HepG2 (cell line): ENCODE results near the gene NKD2. TPM values are rescaled to one million over a fixed set of nuclear protein-coding genes. Genes with fewer than 3 reads are reported as not detected.

Experiments used
- ATAC-seq: fragments of 200-7000 bp; cut with Tn5 transposase; 3 replicates; pipeline ENCODE4 v1.9.1; 2020; ENCODE audit warnings: mild to moderate bottlenecking, moderate library complexity
- BruUV-seq: library from RNA; stranded (reverse); fragments of 400-500 nt; replicated peaks from 2 replicates; lab custom pipeline; 2021; lab: Mats Ljungman, UMichigan
- CTCF ChIA-PET: fragments of 300-600 bp; formaldehyde crosslinking; extraction: SDS; loops from one replicate; lab custom pipeline; 2021; ENCODE audit warnings: low total read pairs, inconsistent platforms, low intra/inter-chr PET ratio; lab: Yijun Ruan, JAX
- POLR2A ChIA-PET: fragments of 350-600 bp; sonication (Branson Sonifier 250); formaldehyde crosslinking; loops from one replicate; lab custom pipeline; 2020; ENCODE audit warnings: antibody characterized with exemption, inconsistent platforms; lab: Yijun Ruan, JAX
- DNase-seq: peaks from one replicate; pipeline ENCODE4 v3.0.0-alpha.2; 2015; ENCODE audit warnings: low spot score
- FAIRE-seq: peaks from 3 replicates; lab custom pipeline; 2011; peaks lifted over from hg19 to GRCh38; lab: Jason Lieb, UNC
- H2AFZ ChIP-seq: one replicate; pipeline ENCODE4 v1.6.1; 2011; ENCODE audit warnings: low read length, inconsistent platforms
- H3K27ac ChIP-seq: fragments of 300-600 bp; 3 replicates; pipeline ENCODE4 v1.8.0; 2011; ENCODE audit warnings: mixed run types, mild to moderate bottlenecking, mixed read lengths, low read length, inconsistent platforms; ENCODE audit not compliant: insufficient read depth; ENCODE audit errors: extremely low read length
- H3K27me3 ChIP-seq, 2 experiments: fragments of 200-600 bp in 1 of 2; 2 replicates in 1 of 2; 3 replicates in 1 of 2; pipeline versions ENCODE4 v1.6.0 to v1.8.0; 2011; ENCODE audit warnings: low read length in 2 of 2, mild to moderate bottlenecking in 2 of 2, moderate library complexity in 2 of 2, inconsistent platforms in 1 of 2; ENCODE audit not compliant: insufficient read depth in 2 of 2, control insufficient read depth in 1 of 2
- H3K36me3 ChIP-seq, 2 experiments: fragments of 200-600 bp in 1 of 2; replicated peaks in 1 of 2; 2 replicates in 1 of 2; 3 replicates in 1 of 2; pipeline versions ENCODE4 v1.5.1 to v1.8.0; 2011; ENCODE audit warnings: low read length in 2 of 2, inconsistent platforms in 1 of 2; ENCODE audit not compliant: insufficient read depth in 2 of 2, control insufficient read depth in 1 of 2
- H3K4me1 ChIP-seq: 2 replicates; pipeline ENCODE4 v1.5.1; 2012; ENCODE audit warnings: low read length, inconsistent platforms; ENCODE audit not compliant: insufficient read depth
- H3K4me2 ChIP-seq: 2 replicates; pipeline ENCODE4 v1.6.0; 2011; ENCODE audit warnings: low read depth, low read length, inconsistent platforms
- H3K4me3 ChIP-seq, 3 experiments: fragments of 200-600 bp in 1 of 3; sonication (generic), shearing (Covaris generic) in 1 of 3; replicated peaks in 1 of 3; 2 replicates each; pipeline ENCODE4 v1.5.1; 2011 to 2016; ENCODE audit warnings: low read length in 3 of 3, inconsistent platforms in 2 of 3, low read depth in 2 of 3, mild to moderate bottlenecking in 2 of 3, control low read depth in 1 of 3, mixed read lengths in 1 of 3; ENCODE audit not compliant: insufficient read depth in 1 of 3
- H3K79me2 ChIP-seq: one replicate; pipeline ENCODE4 v1.6.1; 2011; ENCODE audit warnings: low read length, inconsistent platforms; ENCODE audit not compliant: insufficient read depth
- H3K9ac ChIP-seq: 2 replicates; pipeline ENCODE4 v1.6.0; 2011; ENCODE audit warnings: mild to moderate bottlenecking, low read depth, low read length, inconsistent platforms; ENCODE audit not compliant: insufficient read depth
- H3K9me3 ChIP-seq: 2 replicates; pipeline ENCODE4 v1.5.1; 2012; ENCODE audit warnings: mild to moderate bottlenecking, low read length
- H4K20me1 ChIP-seq: 2 replicates; pipeline ENCODE4 v1.6.0; 2011; ENCODE audit warnings: inconsistent platforms, mild to moderate bottlenecking, low read length, moderate library complexity; ENCODE audit not compliant: insufficient read depth
- ARID2 ChIP-seq: sonication (generic); formaldehyde crosslinking; IDR thresholded peaks from 2 replicates; pipeline ENCODE4 v1.8.1; 2022; ENCODE audit warnings: mild to moderate bottlenecking, missing genetic modification reagents, borderline replicate concordance
- GATAD1 ChIP-seq: IDR thresholded peaks from 2 replicates; pipeline ENCODE4 v1.6.1; 2016; ENCODE audit warnings: missing genetic modification reagents, missing compliant biosample characterization
- HOMEZ ChIP-seq: IDR thresholded peaks from 2 replicates; pipeline ENCODE4 v1.6.1; 2016; ENCODE audit warnings: low read depth
- SNAPC2 ChIP-seq: sonication (generic); formaldehyde crosslinking; IDR thresholded peaks from 2 replicates; pipeline ENCODE4 v1.8.1; 2022; ENCODE audit warnings: mild to moderate bottlenecking, missing genetic modification reagents
- SOX6 ChIP-seq, 2 experiments: fragments of 450-650 bp in 1 of 2; sonication (generic) in 1 of 2; formaldehyde crosslinking in 1 of 2; IDR thresholded peaks; 2 replicates each; pipeline versions ENCODE4 v1.4.0 to v1.6.1; 2017 to 2020; ENCODE audit warnings: antibody characterized with exemption in 1 of 2, mild to moderate bottlenecking in 1 of 2, missing genetic modification reagents in 1 of 2
- SP4 ChIP-seq: sonication (generic); formaldehyde crosslinking; IDR thresholded peaks from 2 replicates; pipeline ENCODE4 v1.8.1; 2023; ENCODE audit warnings: mild to moderate bottlenecking, missing genetic modification reagents
- ZBTB7A ChIP-seq: sonication (generic); formaldehyde crosslinking; IDR thresholded peaks from 2 replicates; pipeline ENCODE4 v1.8.0; 2022; ENCODE audit warnings: mild to moderate bottlenecking, missing genetic modification reagents
- ZNF510 ChIP-seq: sonication (generic); formaldehyde crosslinking; IDR thresholded peaks from 2 replicates; pipeline ENCODE4 v1.4.0; 2020; ENCODE audit warnings: low read depth, mild to moderate bottlenecking, missing genetic modification reagents
- ZNF607 ChIP-seq: sonication (generic); formaldehyde crosslinking; IDR thresholded peaks from 2 replicates; pipeline ENCODE4 v1.5.1; 2020; ENCODE audit warnings: missing genetic modification reagents, mild to moderate bottlenecking, borderline replicate concordance
- ZNF724P ChIP-seq: sonication (generic); formaldehyde crosslinking; IDR thresholded peaks from 2 replicates; pipeline ENCODE4 v1.8.0; 2022; ENCODE audit warnings: missing genetic modification reagents, borderline replicate concordance
- WGBS: methylation state at CpG from one replicate; pipeline ENCODE4 v1.1.6; 2017; ENCODE audit warnings: low lambda C conversion rate; 5-methylcytosine and 5-hydroxymethylcytosine counted together
- in situ Hi-C: cut with HindIII; loops from 2 replicates; pipeline ENCODE4 v1.10.0; 2017; ENCODE audit warnings: low pct_unique_long_range_greater_than_20kb; ENCODE audit not compliant: extremely low pct_ligation_motif_present
- intact Hi-C: fragments of 100-400 bp; cut with micrococcal nuclease; formaldehyde crosslinking; loops from one replicate; pipeline ENCODE4 v1.10.0; 2022; ENCODE audit not compliant: unreplicated experiment
- polyA plus RNA-seq, 8 experiments: library from polyadenylated mRNA; depleted of rRNA in 3 of 8; stranded (reverse) in 7 of 8; unstranded in 1 of 8; fragments of >200 nt; fragmentation: Illumina TruSeq in 4 of 8; extraction: Trizol in 4 of 8; gene quantifications; 2 replicates each; pipeline versions ENCODE4 v1.2.1 to v1.2.3, GENCODE V29; 2011 to 2016; ENCODE audit warnings: low read depth in 4 of 8, missing spikeins in 1 of 8, mixed read lengths in 1 of 8; ENCODE audit not compliant: insufficient read depth in 1 of 8
- total RNA-seq, 5 experiments: library from RNA; depleted of rRNA; stranded (reverse); fragments of >200 nt; fragmentation: Illumina TruSeq; extraction: Trizol; gene quantifications; 2 replicates each; pipeline ENCODE4 v1.2.3, GENCODE V29; 2016; ENCODE audit warnings: low read depth in 1 of 5
- TF ChIP-seq, protein P1 (sequence below): sonication (generic); formaldehyde crosslinking; IDR thresholded peaks from 2 replicates; pipeline ENCODE4 v1.4.0; 2020; ENCODE audit warnings: missing genetic modification reagents; ENCODE audit errors: not compliant biosample characterization
- TF ChIP-seq, protein P2 (sequence below): sonication (generic); formaldehyde crosslinking; IDR thresholded peaks from 2 replicates; pipeline ENCODE4 v1.5.0; 2020; ENCODE audit warnings: mild to moderate bottlenecking, missing genetic modification reagents, borderline replicate concordance

NKD2 gene
- total and polyA plus RNA-seq, 2 of the 13 experiments (the other 11 are each of a cell fraction or from before 2014, with no cell fraction given): 0.53 to 0.82 TPM

- H3K36me3 ChIP-seq: peaks cover 32 to 67% of the 10 kb centered on the region in 2 experiments; a peak in 4 of 5 replicates
- no peak overlapping the region for H3K9ac ChIP-seq
- ChIA-PET CTCF (no interaction called here), POLR2A (no interaction called here)
- H3K4me1 ChIP-seq: no peaks in the 10 kb centered on the region
- ATAC-seq: no peak
- in situ Hi-C loops: no loop called here
- BruUV-seq: no TSS peak
- H3K27ac ChIP-seq: no peak overlapping the region
- no peak overlapping the region for H3K4me2 ChIP-seq
- FAIRE-seq: no peak
- WGBS: 95% methylated on average over 8 of the region's 34 CpGs
- no peak overlapping the region for H3K4me3 ChIP-seq
- no peaks in the 10 kb centered on the region for H4K20me1 ChIP-seq
- intact Hi-C loops: loop anchor here (10.0 kb wide), 1 partner anchor 86 kb away; no protein-coding TSS in a partner anchor
- H3K9me3 ChIP-seq: no peaks in the 10 kb centered on the region
- no peak for DNase-seq
- H3K79me2 ChIP-seq: no peaks in the 10 kb centered on the region
- H2AFZ ChIP-seq: no peak overlapping the region
- no peaks in the 10 kb centered on the region for H3K27me3 ChIP-seq
- TF ChIP-seq, protein P1, sequence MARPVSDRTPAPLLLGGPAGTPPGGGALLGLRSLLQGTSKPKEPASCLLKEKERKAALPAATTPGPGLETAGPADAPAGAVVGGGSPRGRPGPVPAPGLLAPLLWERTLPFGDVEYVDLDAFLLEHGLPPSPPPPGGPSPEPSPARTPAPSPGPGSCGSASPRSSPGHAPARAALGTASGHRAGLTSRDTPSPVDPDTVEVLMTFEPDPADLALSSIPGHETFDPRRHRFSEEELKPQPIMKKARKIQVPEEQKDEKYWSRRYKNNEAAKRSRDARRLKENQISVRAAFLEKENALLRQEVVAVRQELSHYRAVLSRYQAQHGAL (CRISPR knock-in tag): no peak
- TF ChIP-seq ZNF607 (CRISPR knock-in tag) (no peak), GATAD1 (CRISPR knock-in tag) (no peak), SOX6 (IDR thresholded peaks at IDR 0.05) (no peak), SOX6 (CRISPR knock-in tag; IDR thresholded peaks at IDR 0.05) (no peak), SP4 (CRISPR knock-in tag) (no peak), ARID2 (CRISPR knock-in tag) (no peak), ZNF724P (CRISPR knock-in tag) (no peak), SNAPC2 (CRISPR knock-in tag) (no peak), HOMEZ (CRISPR knock-in tag) (no peak), ZBTB7A (CRISPR knock-in tag) (no peak), ZNF510 (no peak)
- TF ChIP-seq, protein P2, sequence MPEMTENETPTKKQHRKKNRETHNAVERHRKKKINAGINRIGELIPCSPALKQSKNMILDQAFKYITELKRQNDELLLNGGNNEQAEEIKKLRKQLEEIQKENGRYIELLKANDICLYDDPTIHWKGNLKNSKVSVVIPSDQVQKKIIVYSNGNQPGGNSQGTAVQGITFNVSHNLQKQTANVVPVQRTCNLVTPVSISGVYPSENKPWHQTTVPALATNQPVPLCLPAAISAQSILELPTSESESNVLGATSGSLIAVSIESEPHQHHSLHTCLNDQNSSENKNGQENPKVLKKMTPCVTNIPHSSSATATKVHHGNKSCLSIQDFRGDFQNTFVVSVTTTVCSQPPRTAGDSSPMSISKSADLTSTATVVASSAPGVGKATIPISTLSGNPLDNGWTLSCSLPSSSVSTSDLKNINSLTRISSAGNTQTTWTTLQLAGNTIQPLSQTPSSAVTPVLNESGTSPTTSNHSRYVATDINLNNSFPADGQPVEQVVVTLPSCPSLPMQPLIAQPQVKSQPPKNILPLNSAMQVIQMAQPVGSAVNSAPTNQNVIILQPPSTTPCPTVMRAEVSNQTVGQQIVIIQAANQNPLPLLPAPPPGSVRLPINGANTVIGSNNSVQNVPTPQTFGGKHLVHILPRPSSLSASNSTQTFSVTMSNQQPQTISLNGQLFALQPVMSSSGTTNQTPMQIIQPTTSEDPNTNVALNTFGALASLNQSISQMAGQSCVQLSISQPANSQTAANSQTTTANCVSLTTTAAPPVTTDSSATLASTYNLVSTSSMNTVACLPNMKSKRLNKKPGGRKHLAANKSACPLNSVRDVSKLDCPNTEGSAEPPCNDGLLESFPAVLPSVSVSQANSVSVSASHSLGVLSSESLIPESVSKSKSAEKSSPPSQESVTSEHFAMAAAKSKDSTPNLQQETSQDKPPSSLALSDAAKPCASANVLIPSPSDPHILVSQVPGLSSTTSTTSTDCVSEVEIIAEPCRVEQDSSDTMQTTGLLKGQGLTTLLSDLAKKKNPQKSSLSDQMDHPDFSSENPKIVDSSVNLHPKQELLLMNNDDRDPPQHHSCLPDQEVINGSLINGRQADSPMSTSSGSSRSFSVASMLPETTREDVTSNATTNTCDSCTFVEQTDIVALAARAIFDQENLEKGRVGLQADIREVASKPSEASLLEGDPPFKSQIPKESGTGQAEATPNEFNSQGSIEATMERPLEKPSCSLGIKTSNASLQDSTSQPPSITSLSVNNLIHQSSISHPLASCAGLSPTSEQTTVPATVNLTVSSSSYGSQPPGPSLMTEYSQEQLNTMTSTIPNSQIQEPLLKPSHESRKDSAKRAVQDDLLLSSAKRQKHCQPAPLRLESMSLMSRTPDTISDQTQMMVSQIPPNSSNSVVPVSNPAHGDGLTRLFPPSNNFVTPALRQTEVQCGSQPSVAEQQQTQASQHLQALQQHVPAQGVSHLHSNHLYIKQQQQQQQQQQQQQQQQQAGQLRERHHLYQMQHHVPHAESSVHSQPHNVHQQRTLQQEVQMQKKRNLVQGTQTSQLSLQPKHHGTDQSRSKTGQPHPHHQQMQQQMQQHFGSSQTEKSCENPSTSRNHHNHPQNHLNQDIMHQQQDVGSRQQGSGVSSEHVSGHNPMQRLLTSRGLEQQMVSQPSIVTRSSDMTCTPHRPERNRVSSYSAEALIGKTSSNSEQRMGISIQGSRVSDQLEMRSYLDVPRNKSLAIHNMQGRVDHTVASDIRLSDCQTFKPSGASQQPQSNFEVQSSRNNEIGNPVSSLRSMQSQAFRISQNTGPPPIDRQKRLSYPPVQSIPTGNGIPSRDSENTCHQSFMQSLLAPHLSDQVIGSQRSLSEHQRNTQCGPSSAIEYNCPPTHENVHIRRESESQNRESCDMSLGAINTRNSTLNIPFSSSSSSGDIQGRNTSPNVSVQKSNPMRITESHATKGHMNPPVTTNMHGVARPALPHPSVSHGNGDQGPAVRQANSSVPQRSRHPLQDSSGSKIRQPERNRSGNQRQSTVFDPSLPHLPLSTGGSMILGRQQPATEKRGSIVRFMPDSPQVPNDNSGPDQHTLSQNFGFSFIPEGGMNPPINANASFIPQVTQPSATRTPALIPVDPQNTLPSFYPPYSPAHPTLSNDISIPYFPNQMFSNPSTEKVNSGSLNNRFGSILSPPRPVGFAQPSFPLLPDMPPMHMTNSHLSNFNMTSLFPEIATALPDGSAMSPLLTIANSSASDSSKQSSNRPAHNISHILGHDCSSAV: no peak
Measured at GRCh38 chr5:1058988-1059883, 50.6 kb downstream of the NKD2 start.
